RWPE2 (cell line): ENCODE results near the gene CYP26C1.
A peak's percentile ranks its signal among the peaks of the same experiment; 100 is the strongest.

Source experiments
- ATAC-seq: fragments of 200-7000 bp; cut with Tn5 transposase; 3 replicates; pipeline ENCODE4 v1.9.1; 2021; ENCODE audit warnings: low read depth
- DNase-seq: peaks from one replicate; pipeline ENCODE4 v3.0.0-alpha.2; 2020; ENCODE audit warnings: low spot score
- H3K27ac ChIP-seq: fragments of 450-650 bp; 2 replicates; pipeline ENCODE4 v1.5.1; 2017; ENCODE audit warnings: mild to moderate bottlenecking; ENCODE audit not compliant: poor library complexity, severe bottlenecking
- H3K27me3 ChIP-seq: fragments of 250-450 bp; sonication (Bioruptor Pico); 2 replicates; pipeline ENCODE4 v1.5.1; 2021; ENCODE audit warnings: mild to moderate bottlenecking, moderate library complexity; ENCODE audit not compliant: insufficient read depth, poor library complexity, severe bottlenecking
- H3K36me3 ChIP-seq: fragments of 250-450 bp; sonication (Bioruptor Pico); 2 replicates; pipeline ENCODE4 v1.5.1; 2020; ENCODE audit warnings: low read depth, mild to moderate bottlenecking, moderate library complexity
- H3K4me1 ChIP-seq: fragments of 250-450 bp; sonication (Bioruptor Pico); 2 replicates; pipeline ENCODE4 v1.5.1; 2021; ENCODE audit warnings: mild to moderate bottlenecking, moderate library complexity; ENCODE audit not compliant: insufficient read depth, poor library complexity, severe bottlenecking
- H3K4me3 ChIP-seq: fragments of 250-450 bp; sonication (Bioruptor Pico); 2 replicates; pipeline ENCODE4 v1.5.1; 2021; ENCODE audit warnings: mild to moderate bottlenecking, moderate library complexity; ENCODE audit not compliant: severe bottlenecking
- H3K9me3 ChIP-seq: fragments of 250-450 bp; sonication (Bioruptor Pico); 2 replicates; pipeline ENCODE4 v1.5.1; 2021; ENCODE audit warnings: mild to moderate bottlenecking, moderate library complexity; ENCODE audit not compliant: severe bottlenecking
- TF ChIP-seq, protein P1 (sequence below): fragments of 450-650 bp; IDR thresholded peaks from one replicate; pipeline ENCODE4 v1.5.1; 2017; ENCODE audit warnings: mild to moderate bottlenecking, moderate library complexity; ENCODE audit not compliant: poor library complexity, severe bottlenecking

CYP26C1 gene

DNA sequence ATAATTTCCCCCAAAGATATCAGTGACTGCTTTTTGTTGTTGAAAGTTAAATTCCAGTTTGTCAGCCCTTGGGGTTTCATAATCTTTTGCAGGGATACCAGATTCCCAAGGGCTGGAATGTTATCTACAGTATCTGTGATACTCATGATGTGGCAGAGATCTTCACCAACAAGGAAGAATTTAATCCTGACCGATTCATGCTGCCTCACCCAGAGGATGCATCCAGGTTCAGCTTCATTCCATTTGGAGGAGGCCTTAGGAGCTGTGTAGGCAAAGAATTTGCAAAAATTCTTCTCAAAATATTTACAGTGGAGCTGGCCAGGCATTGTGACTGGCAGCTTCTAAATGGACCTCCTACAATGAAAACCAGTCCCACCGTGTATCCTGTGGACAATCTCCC lies 16.3 kb downstream of the CYP26C1 start:
- no peaks in the 10 kb centered on the region for H3K9me3 ChIP-seq
- no peaks in the 10 kb centered on the region for H3K4me1 ChIP-seq
- peaks cover 55% of the 10 kb centered on the region for H3K27me3 ChIP-seq
- ATAC-seq: no peak
- no peak overlapping the region for H3K4me3 ChIP-seq
- no peak for DNase-seq
- H3K36me3 ChIP-seq: no peaks in the 10 kb centered on the region
- TF ChIP-seq, protein P1, sequence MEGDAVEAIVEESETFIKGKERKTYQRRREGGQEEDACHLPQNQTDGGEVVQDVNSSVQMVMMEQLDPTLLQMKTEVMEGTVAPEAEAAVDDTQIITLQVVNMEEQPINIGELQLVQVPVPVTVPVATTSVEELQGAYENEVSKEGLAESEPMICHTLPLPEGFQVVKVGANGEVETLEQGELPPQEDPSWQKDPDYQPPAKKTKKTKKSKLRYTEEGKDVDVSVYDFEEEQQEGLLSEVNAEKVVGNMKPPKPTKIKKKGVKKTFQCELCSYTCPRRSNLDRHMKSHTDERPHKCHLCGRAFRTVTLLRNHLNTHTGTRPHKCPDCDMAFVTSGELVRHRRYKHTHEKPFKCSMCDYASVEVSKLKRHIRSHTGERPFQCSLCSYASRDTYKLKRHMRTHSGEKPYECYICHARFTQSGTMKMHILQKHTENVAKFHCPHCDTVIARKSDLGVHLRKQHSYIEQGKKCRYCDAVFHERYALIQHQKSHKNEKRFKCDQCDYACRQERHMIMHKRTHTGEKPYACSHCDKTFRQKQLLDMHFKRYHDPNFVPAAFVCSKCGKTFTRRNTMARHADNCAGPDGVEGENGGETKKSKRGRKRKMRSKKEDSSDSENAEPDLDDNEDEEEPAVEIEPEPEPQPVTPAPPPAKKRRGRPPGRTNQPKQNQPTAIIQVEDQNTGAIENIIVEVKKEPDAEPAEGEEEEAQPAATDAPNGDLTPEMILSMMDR: no peak
- H3K27ac ChIP-seq: no peak overlapping the region

DNA sequence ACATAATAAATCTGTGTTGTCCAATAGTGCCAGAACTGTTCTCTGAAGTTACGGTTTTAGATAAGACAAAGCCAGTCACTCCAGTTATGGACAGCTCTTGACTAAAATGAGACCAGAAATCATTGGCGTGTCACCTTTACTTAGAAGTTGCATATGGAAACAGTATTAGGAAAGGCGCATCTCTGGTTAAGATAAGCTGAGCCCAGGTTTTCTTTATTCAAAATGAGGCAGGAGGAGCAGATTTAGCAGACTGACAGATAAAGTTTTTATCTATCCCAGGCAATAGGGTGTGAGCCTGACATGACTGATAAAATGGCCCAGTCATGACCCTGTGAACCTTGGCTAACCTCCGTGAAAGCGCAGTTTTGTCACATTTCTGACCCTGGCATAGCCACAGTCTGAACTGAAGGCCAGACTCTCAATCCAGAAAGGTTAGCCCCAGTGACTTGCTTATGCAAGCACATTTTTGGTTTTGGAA lies 17.3 kb downstream of the CYP26C1 start:
- ATAC-seq (no peak), DNase-seq (no peak)
- Histone ChIP-seq H3K4me1 (no peaks in the 10 kb centered on the region), H3K36me3 (no peaks in the 10 kb centered on the region), H3K27me3 (peaks cover 44% of the 10 kb centered on the region), H3K27ac (no peak overlapping the region), H3K4me3 (no peak overlapping the region), H3K9me3 (no peaks in the 10 kb centered on the region)
- TF ChIP-seq, protein P1: no peak

DNA sequence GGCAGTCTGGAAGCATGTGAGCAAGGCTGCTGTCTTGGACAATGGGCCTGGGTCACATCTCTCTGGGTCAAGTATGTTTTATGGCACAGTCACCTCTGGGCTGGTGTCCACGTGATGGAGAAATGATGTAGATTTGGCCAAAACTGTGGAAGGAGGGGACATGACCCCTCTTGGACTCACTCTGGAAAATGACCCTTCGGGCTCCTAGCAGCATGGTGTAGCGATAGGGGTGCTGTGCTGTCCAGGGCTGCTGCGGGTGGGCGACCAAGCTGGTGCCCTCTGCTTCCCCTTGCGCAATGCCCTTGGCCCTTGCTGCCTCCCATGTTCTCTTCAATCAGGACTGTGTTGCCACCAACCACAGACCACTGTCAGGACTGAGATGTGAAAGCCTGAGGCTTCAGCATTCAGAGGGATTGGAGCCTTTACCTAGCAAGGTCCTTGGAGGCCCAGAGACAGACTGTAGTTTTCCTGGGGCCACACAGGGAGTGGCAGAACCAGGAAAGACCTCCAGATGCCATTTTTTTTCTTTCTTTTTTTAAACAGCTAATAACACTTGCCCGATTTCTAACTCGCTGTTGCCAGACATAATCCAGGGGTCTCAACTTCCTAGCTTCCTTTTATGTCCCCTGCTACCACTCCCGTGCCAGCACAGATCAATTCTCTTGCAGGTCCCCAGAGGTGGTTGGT lies 19.2 kb downstream of the CYP26C1 start:
- Histone ChIP-seq H3K9me3 (no peaks in the 10 kb centered on the region), H3K36me3 (no peaks in the 10 kb centered on the region), H3K4me3 (no peak overlapping the region), H3K27me3 (peaks cover 25% of the 10 kb centered on the region), H3K27ac (no peak overlapping the region), H3K4me1 (no peaks in the 10 kb centered on the region)
- TF ChIP-seq, protein P1: no peak
- no peak for DNase-seq
- ATAC-seq: no peak

DNA sequence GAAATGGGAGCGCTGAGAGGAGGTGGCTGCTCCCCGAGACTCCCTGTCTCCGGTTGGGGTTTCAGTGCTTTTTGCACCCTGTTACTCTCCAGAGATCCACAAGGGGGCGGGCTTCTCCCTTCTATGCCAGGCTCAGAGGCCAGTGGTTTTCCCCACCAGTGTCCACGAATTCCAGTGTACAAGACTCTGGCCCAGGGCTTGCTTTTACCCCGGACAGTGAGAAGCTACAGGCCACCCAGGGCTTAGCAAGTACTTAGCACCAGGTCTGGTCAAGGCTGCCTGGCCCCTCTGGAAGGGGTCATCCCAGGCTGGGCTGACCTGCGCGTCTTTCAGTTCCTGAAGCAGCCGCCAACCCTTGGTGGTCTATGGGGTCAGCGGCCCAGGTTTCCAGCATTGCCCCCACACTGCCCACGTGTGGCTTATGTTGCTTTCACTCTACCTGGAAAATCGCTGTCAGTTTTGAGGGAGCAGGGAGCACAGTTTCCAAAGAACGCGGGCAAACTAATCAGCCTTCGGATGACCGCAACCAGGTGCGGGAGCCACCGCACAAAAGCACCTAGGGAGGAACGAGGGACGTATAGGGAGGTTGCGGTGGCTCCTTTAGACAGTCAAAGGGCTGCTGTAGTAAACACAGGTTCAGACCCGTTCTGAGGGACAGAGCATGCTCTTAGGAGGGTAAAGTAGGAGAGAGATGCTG lies 19.9 kb downstream of the CYP26C1 start:
- H3K36me3 ChIP-seq: no peaks in the 10 kb centered on the region
- TF ChIP-seq, protein P1: peak; percentile 78
- H3K9me3 ChIP-seq: no peaks in the 10 kb centered on the region
- no peak overlapping the region for H3K4me3 ChIP-seq
- H3K4me1 ChIP-seq: no peaks in the 10 kb centered on the region
- H3K27ac ChIP-seq: no peak overlapping the region
- ATAC-seq (peak; percentile 64), DNase-seq (no peak)
- H3K27me3 ChIP-seq: peaks cover 18% of the 10 kb centered on the region

DNA sequence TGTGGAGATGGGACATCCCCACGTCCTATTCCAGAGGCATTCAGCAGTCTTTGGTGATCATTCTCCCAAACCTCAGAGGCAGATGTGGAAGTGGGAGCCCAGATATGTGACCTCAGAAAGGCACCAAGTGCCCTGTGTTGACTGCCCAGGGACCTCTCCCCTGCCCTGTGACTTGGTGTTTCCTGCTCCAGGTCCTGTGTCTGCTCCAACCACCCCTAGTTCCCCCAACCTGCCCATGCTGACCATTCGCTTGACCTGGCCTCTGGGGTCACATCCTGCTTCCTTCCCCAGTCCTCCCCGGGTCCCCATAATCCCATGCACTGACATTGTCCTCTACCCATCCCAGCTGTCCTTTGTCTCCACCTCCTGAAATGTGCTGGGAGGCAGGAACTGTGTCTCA lies 20.7 kb downstream of the CYP26C1 start:
- H3K4me3 ChIP-seq: no peak overlapping the region
- H3K27me3 ChIP-seq: peaks cover 12% of the 10 kb centered on the region
- H3K9me3 ChIP-seq: no peaks in the 10 kb centered on the region
- no peak for DNase-seq
- no peak for ATAC-seq
- H3K36me3 ChIP-seq: no peaks in the 10 kb centered on the region
- H3K27ac ChIP-seq: no peak overlapping the region
- TF ChIP-seq, protein P1: no peak
- no peaks in the 10 kb centered on the region for H3K4me1 ChIP-seq
